ENCODE results near the gene MYO1B. TPM values are rescaled to one million over a fixed set of nuclear protein-coding genes. Genes with fewer than 3 reads are reported as not detected.

The MYO1B gene
- total RNA-seq, 1 donor from 2014 or later: 195 TPM

DNA sequence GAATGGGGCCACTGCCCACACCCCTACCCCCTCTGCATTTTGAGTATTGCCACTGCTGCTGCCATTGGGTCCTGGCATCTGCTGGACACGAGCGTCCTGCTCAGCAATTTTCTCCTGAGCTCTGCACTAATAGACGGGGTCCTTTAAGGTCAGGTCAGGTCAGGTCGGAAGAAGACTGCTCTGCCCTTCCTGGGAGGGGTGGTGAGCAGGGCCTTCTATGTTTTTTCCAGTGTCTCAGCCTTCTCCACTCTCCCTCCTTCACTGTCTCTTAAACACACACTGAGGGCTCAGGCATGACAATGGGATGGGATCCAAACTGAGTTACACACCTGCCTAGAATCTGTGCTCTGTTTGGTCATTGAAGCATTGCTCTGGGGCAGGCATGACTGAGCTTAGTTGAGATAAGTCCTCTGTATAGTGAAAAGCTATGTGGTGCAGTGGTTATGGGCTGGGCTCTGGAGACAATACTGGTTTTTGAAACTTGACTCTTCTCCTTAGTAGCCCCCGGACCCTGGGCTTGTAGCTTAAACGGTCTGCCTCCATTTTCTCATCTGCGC lies 10.6 kb downstream of the MYO1B start:
- peak; percentile 90 for ATAC-seq

DNA sequence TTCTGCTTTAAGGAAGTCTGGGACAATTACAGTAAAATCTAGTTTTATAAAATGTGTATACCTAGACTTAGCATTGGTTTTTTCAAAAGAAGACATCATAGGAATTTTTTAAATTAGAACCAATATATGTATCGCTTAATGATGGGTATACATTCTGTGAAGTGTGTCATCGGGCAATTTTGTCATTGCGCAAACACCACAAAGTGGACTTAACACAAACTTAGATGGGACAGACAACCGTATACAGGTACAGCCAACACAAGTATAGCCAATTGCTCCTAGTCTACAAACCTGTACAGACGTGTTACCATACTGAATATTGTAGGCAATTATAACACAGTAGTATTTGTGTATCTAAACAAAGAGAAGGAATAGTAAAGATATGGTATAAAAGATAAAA lies 12.7 kb downstream of the MYO1B start:
- no peak for ATAC-seq
- DNase-seq (ENCODE audit: low spot score): no peak

More for the DNA sequence above, 10.6 kb downstream of the MYO1B start:
- DNase-seq (ENCODE audit: low spot score): no peak

DNA sequence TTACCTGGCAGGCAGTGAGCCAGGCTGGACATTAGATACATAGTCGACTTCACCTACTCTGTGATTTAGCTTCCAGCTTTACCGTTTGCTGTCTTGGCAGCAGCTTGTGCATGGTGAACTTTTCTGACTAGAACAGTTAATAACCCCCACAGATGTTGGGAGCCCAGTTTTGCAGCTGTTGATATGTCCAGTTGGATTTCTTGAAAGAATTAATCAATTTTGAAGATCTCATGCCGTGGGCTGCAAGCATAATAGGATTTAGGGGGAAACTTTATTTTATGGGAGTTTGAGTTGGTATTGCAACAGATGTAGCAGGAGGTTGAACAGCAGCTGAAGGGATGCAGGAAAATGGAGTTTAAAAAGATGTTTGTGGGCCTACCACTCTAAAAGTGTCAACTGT lies 13.8 kb downstream of the MYO1B start:
- ATAC-seq (no peak), DNase-seq (ENCODE audit: low spot score) (no peak)

DNA sequence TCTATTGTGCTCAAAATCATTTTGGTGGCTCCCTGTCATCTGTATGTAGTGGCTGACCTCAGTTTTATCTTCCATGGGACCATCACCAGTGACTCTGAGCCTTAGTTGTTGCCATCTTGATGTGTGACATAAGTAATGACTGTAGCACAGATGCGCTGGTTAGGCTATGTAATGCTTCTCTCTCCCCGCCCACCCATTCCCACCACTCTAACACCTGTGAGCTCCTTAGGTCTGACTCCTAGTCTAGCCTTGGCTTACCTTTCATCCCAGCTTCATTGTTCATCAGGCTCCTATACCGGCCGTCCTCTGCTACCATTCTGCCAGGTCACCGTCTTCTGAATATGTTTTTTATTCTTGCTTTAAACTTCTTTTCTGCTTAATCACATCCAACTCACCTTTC lies 17.2 kb downstream of the MYO1B start:
- ATAC-seq (peak; percentile 1), DNase-seq (ENCODE audit: low spot score) (no peak)

DNA sequence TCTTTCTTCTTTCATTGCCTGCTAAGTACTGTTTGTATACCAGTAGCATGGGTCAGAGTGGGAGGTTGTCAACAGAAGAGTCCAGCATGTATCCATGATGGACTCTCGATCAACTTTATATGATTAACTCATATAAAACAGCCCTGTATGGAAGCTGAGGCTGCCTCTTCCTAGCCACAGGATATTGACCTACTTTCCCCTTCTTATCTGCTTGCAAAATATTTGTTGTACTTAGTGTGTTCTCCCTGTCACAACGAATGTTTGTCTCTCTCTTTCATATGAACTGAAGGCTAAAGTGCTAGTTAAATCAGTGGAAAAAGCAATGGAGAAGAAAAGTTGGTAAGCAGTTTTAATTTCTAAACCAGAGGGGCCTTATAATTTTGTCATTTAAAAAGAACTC lies 17.8 kb downstream of the MYO1B start:
- ATAC-seq: peak; percentile 70
- DNase-seq (ENCODE audit: low spot score): no peak

DNA sequence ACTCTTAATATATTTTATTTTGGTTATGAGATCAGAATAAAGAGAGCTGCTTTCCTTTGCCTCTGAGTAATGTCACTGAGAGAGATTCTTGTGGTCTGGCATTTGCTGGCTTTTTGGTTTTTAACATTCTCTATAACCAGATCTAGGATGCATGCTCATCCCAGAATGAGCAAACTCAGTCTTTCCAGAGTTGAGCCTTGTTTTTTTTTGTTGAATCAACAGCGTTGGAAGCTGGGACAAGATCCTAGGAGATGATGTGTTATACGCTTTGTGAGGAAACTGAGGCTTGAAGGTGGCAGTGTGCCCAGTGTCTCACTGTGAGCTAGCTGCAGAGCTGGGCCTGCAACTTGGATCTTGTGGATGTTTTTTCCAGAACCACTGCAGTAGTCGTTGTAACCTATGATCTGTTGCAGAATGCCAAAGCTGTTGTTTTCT lies 19.5 kb downstream of the MYO1B start:
- no peak for DNase-seq (ENCODE audit: low spot score)
- ATAC-seq: peak; percentile 47

GRCh38 chr2:191265311-191266170 lies 20.3 kb downstream of the MYO1B start:
- DNase-seq (ENCODE audit: low spot score) (peak; percentile 75), ATAC-seq (peak; percentile 78)

DNA sequence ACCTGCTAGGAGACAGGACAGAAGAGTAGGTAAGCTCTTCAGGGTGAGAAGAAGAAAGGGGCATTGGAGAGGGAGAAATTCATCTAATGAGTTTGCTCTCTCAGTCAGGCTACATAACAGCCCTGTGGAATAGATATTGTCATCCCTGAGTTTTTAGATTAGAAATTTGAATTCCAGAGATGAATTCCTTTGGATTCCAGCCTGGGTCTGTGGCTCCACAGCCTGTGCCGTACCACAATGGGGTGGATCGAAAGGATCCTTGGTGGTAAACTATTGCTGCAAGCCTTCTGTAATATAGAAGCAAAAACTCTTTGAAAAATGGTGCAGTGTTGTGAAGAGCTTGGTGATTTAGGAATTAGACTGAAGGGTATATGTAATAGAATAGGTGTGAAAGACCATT lies 21.0 kb downstream of the MYO1B start:
- DNase-seq (ENCODE audit: low spot score): no peak
- ATAC-seq: no peak

DNA sequence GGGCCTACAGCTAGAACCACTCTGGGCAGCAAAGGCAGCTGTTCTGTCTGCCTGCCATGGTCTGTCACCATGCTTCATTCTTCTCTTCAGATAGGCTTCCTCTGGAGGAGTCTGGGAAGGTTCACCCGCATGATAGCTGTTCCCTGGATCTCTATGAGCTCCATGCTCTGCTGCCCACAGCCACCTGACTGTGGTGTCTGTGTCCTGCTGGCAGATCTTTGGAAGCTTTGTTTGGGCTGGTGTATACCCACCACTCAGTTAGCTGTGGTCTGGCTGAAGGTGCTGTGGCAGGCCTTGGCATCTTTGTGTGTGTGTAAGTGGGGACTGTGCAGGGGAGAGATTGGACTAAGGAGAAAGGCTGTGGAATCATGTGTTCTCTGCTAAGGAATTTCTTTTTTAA lies 23.4 kb downstream of the MYO1B start:
- no peak for ATAC-seq
- DNase-seq (ENCODE audit: low spot score): no peak

GRCh38 chr2:191270306-191271161 lies 25.3 kb downstream of the MYO1B start:
- ATAC-seq (no peak), DNase-seq (ENCODE audit: low spot score) (no peak)

DNA sequence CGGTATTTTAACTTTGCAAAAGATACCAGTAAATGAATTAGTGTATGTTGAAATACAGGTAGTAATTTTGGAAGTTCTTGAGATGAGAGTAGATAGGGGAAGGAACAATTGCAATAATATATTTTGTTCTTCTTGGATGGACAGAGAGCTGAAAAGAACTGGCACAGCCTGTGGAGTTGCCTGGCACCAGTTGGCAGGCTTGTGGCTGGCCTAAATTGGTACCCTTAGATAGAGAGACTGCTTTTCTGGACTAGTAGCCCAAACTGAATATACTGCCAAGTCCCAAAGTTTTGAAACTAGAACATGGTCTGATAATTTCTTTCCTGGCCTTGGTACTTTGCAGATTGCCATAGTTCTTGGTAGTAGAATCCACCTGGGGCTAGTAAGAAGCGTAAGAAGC lies 26.9 kb downstream of the MYO1B start:
- ATAC-seq (peak; percentile 66), DNase-seq (ENCODE audit: low spot score) (no peak)

- ATAC-seq (peak; percentile 71), DNase-seq (ENCODE audit: low spot score) (no peak)
Measured at GRCh38 chr2:191274413-191274815, 29.2 kb downstream of the MYO1B start.

DNA sequence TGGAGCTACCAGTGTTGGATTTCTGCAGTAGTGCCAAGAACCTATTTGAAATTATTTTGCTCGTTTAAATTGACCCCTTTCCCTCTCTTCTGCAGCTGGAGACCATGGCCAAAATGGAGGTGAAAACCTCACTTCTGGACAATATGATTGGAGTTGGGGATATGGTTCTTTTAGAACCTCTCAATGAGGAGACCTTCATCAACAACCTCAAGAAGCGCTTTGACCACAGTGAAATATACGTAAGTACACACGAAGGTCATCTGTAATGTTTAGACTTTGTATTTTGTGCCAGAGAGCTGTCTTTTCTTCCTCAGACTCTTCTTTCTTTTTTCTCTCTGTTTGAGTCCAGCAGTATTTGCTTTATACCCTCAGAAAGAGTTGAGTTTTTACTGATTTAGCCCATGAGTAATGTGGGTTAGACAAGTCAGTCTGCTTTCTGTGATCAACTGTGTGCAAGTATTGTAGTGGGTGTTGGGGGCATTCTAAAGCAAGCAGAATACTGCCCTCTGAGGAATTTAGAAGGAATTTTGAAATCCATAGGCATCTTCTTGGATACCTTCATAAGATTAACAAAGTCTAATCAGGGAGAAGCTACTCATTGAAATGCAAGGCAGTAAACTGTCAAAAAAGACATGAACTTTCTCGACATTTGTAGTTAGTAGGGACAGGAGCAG lies 31.7 kb downstream of the MYO1B start:
- ATAC-seq (no peak), DNase-seq (ENCODE audit: low spot score) (no peak)

GRCh38 chr2:191280290-191280689 lies 35.1 kb downstream of the MYO1B start:
- DNase-seq (ENCODE audit: low spot score) (no peak), ATAC-seq (no peak)

DNA sequence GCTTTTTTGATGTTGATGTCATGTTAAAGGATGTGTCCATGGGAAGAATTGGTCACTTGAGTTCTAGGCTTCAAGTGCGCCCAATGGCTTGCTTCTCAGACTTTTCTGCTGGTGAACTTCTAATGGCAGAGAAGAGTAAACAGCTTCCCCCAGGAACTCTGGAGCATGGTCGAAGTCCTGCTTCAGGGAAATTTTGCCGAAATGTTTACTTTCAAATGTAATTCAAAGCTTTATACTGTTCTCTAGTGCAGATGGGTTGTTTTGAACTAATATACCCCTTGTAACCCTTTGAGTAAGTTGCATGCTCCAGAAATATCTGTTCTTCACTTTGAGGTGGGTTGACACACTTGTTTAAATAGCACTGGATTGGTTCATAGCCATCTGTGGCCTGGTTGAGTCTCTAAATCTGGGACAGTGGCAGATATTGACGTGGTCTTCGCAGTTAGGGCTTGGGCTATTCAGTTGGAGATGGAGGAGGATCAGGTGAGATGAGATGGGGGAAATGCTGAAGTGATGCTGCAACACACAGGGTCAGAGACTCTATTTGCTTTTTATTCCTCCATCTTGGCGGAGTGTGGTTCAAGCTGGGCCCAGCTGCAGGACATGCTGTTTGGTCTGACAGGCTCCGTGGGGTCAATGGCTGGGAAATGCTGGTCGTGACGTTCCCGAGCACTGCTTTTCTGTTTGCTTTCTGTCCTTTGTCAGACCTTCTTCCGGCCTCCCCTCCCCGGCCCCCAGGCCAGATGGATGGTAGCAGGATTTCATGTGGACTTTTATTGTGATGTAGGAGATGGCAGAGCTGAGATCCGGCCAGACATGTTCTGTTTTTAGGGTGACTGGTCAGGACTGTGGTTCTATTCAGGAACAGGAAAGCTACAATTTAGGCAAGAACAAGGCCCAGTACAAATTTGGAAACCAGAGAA lies 35.9 kb downstream of the MYO1B start:
- no peak for DNase-seq (ENCODE audit: low spot score)
- ATAC-seq: peak; percentile 50

DNA sequence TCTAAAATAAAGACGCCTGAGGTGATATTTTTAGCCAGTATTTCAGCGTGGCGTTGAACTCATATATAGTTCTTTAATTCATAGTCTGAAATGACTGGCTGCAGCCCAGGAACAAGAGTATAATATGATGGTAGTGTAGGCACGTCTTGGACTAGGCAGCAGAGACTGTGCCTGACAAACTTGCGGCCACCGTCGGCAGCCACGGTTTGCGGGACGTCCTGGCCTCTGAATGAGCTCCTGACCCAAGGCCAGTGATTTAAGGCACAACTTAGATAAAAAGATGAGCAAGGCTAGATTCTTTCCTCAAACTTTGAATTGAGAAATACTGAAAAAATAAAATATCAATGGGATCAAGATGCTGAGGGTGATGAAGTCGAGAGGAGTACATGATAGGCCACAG lies 40.0 kb downstream of the MYO1B start:
- ATAC-seq (no peak), DNase-seq (ENCODE audit: low spot score) (no peak)

GRCh38 chr2:191287820-191288219 lies 42.6 kb downstream of the MYO1B start:
- peak; percentile 30 for ATAC-seq
- no peak for DNase-seq (ENCODE audit: low spot score)

DNA sequence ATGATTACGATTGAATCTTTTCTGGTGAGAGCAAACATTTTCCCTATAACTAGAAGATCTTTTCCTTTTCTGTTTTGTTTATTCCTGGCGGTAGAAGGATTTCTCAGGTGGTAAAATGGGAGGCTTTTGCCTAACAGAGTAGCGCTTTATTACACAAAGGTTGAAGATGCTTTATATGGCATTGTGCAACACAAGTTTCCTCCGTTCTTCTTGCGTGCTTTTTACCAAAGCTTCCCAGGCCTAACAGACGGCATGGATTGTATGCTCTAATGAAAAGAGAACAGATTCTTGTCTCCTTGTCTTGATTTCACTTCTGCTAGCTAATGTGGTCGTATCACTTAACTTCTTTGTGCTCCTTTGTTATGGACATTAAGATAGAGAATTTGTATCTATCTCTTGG lies 43.8 kb downstream of the MYO1B start:
- DNase-seq (ENCODE audit: low spot score) (no peak), ATAC-seq (no peak)

DNA sequence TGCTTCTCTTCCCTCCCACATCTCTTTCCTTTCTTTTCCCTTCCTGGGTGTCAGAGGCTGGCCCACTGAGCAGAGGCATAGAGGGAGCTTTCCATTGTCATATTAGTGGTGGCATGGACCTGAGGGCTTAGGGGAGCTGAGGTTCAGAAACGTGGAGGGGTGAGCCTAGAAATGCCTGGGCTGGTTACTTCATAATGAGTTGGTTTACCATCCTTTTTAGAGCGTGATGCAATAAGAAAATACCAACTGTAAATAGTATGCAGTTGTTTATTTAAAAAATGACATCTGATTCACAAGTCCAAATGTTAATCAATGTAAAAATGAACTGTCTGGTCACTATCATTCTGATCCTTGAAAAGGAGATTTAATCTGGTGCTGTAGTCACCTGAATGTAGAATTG lies 46.3 kb downstream of the MYO1B start:
- DNase-seq (ENCODE audit: low spot score) (no peak), ATAC-seq (no peak)

- no peak for ATAC-seq
- DNase-seq (ENCODE audit: low spot score): no peak
Measured at GRCh38 chr2:191292869-191293268, 47.7 kb downstream of the MYO1B start.
